OCI-LY3 (cell line): ENCODE measurements around the gene OR13H1.

ENCODE experiments used
- EZH2phosphoT487 ChIP-seq: fragments of 200-600 bp; shearing (Covaris generic); IDR thresholded peaks from 2 replicates; pipeline ENCODE4 v1.6.1; 2018; ENCODE audit warnings: antibody characterized with exemption, mixed run types, low read depth
- TF ChIP-seq, protein P1 (sequence below): fragments of 200-600, 300-600 bp; sonication (generic); IDR thresholded peaks from 2 replicates; pipeline ENCODE4 v1.5.1; 2014; ENCODE audit warnings: antibody characterized with exemption, low read length, low read depth

GRCh38 chrX:131564553-131565229, 20.8 kb downstream of the OR13H1 start:
- TF ChIP-seq EZH2phosphoT487 = no peak
- TF ChIP-seq, protein P1, sequence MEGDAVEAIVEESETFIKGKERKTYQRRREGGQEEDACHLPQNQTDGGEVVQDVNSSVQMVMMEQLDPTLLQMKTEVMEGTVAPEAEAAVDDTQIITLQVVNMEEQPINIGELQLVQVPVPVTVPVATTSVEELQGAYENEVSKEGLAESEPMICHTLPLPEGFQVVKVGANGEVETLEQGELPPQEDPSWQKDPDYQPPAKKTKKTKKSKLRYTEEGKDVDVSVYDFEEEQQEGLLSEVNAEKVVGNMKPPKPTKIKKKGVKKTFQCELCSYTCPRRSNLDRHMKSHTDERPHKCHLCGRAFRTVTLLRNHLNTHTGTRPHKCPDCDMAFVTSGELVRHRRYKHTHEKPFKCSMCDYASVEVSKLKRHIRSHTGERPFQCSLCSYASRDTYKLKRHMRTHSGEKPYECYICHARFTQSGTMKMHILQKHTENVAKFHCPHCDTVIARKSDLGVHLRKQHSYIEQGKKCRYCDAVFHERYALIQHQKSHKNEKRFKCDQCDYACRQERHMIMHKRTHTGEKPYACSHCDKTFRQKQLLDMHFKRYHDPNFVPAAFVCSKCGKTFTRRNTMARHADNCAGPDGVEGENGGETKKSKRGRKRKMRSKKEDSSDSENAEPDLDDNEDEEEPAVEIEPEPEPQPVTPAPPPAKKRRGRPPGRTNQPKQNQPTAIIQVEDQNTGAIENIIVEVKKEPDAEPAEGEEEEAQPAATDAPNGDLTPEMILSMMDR = no peak
